Measurements from ENCODE around the gene ADM2. TPM values are rescaled to one million over a fixed set of nuclear protein-coding genes. Genes with fewer than 3 reads are reported as not detected.

Gene ADM2
- total RNA-seq, 1 donor from 2014 or later, result not detected

- Histone ChIP-seq H3K9me3 (no peaks in the 10 kb centered on the region), H3K27me3 (no peaks in the 10 kb centered on the region), H3K4me3 (no peak overlapping the region), H3K4me1 (no peaks in the 10 kb centered on the region), H3K36me3 (no peaks in the 10 kb centered on the region), H3K27ac (no peak overlapping the region)
- DNase-seq (ENCODE audit: low spot score in 2 of 2), result no peak
- intact Hi-C loops (cut with DNase I), result no loop called here
- no peak for TF ChIP-seq CTCF (IDR thresholded peaks at IDR 0.05)
Measured at GRCh38 chr22:50489363-50490243, 8.3 kb downstream of the ADM2 start.

GRCh38 chr22:50490531-50491308 lies 9.4 kb downstream of the ADM2 start:
- Histone ChIP-seq H3K4me3 (no peak overlapping the region), H3K27me3 (no peaks in the 10 kb centered on the region), H3K36me3 (no peaks in the 10 kb centered on the region), H3K9me3 (no peaks in the 10 kb centered on the region), H3K27ac (no peak overlapping the region), H3K4me1 (no peaks in the 10 kb centered on the region)
- no peak for TF ChIP-seq CTCF (IDR thresholded peaks at IDR 0.05)
- DNase-seq (ENCODE audit: low spot score in 2 of 2), result no peak
- intact Hi-C loops (cut with DNase I), result no loop called here

GRCh38 chr22:50497093-50497492 lies 15.8 kb downstream of the ADM2 start:
- Histone ChIP-seq H3K9me3 (no peaks in the 10 kb centered on the region), H3K27me3 (no peaks in the 10 kb centered on the region), H3K27ac (no peak overlapping the region), H3K4me3 (no peak overlapping the region), H3K36me3 (no peaks in the 10 kb centered on the region), H3K4me1 (no peaks in the 10 kb centered on the region)
- intact Hi-C loops (cut with DNase I), result no loop called here
- no peak for DNase-seq (ENCODE audit: low spot score in 2 of 2)
- TF ChIP-seq CTCF (IDR thresholded peaks at IDR 0.05), result no peak

- Histone ChIP-seq H3K9me3 (no peaks in the 10 kb centered on the region), H3K4me1 (no peaks in the 10 kb centered on the region), H3K4me3 (no peak overlapping the region), H3K36me3 (peaks cover 8 to 11% of the 10 kb centered on the region in 2 donors), H3K27me3 (no peaks in the 10 kb centered on the region), H3K27ac (no peak overlapping the region)
- TF ChIP-seq CTCF (IDR thresholded peaks at IDR 0.05), result peak in 2 of 3 experiments; percentile 39 to 44
- intact Hi-C loops (cut with DNase I), result no loop called here
- no peak for DNase-seq (ENCODE audit: low spot score in 2 of 2)
Measured at GRCh38 chr22:50498322-50498890, 17.1 kb downstream of the ADM2 start.

- Histone ChIP-seq H3K4me3 (no peak overlapping the region), H3K27me3 (no peaks in the 10 kb centered on the region), H3K9me3 (no peaks in the 10 kb centered on the region), H3K36me3 (peaks cover 24 to 27% of the 10 kb centered on the region in 2 donors), H3K4me1 (no peaks in the 10 kb centered on the region), H3K27ac (no peak overlapping the region)
- TF ChIP-seq CTCF (IDR thresholded peaks at IDR 0.05), result no peak
- no peak for DNase-seq (ENCODE audit: low spot score in 2 of 2)
- intact Hi-C loops (cut with DNase I), result loop anchor here (10.0 kb wide), 1 partner anchor 536 kb away; the partner anchor contains the start of gene PIM3
Measured at GRCh38 chr22:50500452-50500851, 19.1 kb downstream of the ADM2 start.
